Stimulated activated CD4-positive, alpha-beta T cell treated with anti-CD3 and anti-CD28 coated beads, Interleukin-4, amount 100 ng/mL, for 24 hours (primary cell): ENCODE results near the gene PDE4D.

ENCODE experiments used
- DNase-seq: peaks from one replicate; pipeline ENCODE4 v3.0.0-alpha.2; 2020

Gene PDE4D

GRCh38 chr5:58933891-58934628 is 959.5 kb downstream of the PDE4D start:
- DNase-seq = peak; percentile 29

- DNase-seq = no peak
Observed at GRCh38 chr5:58932057-58932612, 961.4 kb downstream of the PDE4D start.

- no peak for DNase-seq
Observed at GRCh38 chr5:58930520-58930919, 963.0 kb downstream of the PDE4D start.

- no peak for DNase-seq
Observed at GRCh38 chr5:58929726-58930125, 963.8 kb downstream of the PDE4D start.

GRCh38 chr5:58927938-58928337 is 965.6 kb downstream of the PDE4D start:
- DNase-seq = no peak

GRCh38 chr5:58927181-58927580 is 966.3 kb downstream of the PDE4D start:
- no peak for DNase-seq

GRCh38 chr5:58926541-58926935 is 967.0 kb downstream of the PDE4D start:
- DNase-seq = no peak

GRCh38 chr5:58925627-58926540 is 967.6 kb downstream of the PDE4D start:
- no peak for DNase-seq

GRCh38 chr5:58924306-58924705 is 969.2 kb downstream of the PDE4D start:
- DNase-seq = no peak

- DNase-seq = no peak
Observed at GRCh38 chr5:58923355-58923754, 970.2 kb downstream of the PDE4D start.

GRCh38 chr5:58922461-58923171 is 970.9 kb downstream of the PDE4D start:
- no peak for DNase-seq

GRCh38 chr5:58921159-58921558 is 972.4 kb downstream of the PDE4D start:
- DNase-seq = no peak

- no peak for DNase-seq
Observed at GRCh38 chr5:58919833-58920232, 973.7 kb downstream of the PDE4D start.
